HG03521 (cell line): ENCODE data around the gene NUCKS1.
"Not testable (repeated sequence)": the region's sequence is repeated elsewhere in the genome, so short reads cannot be mapped to it uniquely, and the experiment has no call there.

ENCODE experiments used
- ATAC-seq: cut with Tn5 transposase; IDR thresholded peaks from one replicate; pipeline ENCODE4 v1.9.1; 2021; ENCODE audit warnings: mild to moderate bottlenecking, moderate library complexity; ENCODE audit not compliant: unreplicated experiment

The NUCKS1 gene

DNA sequence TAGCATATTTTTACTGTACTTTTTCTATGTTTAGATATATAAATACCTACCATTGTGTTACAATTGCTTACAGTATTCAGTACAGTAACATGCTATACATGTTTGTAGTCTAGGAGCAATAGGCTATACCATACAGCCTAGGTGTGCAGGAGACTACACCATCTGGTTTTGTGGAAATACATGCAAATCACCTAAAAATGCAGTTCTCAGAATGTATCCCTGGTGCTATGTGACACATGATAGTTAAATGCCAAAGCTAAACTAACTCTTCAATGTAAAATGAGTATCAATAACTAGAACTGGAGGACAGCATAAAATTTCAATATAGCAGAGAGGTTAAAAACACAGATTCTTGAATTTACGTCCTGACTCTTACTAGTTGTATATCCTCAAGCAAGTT lies 14.8 kb downstream of the NUCKS1 start:
- no peak for ATAC-seq

DNA sequence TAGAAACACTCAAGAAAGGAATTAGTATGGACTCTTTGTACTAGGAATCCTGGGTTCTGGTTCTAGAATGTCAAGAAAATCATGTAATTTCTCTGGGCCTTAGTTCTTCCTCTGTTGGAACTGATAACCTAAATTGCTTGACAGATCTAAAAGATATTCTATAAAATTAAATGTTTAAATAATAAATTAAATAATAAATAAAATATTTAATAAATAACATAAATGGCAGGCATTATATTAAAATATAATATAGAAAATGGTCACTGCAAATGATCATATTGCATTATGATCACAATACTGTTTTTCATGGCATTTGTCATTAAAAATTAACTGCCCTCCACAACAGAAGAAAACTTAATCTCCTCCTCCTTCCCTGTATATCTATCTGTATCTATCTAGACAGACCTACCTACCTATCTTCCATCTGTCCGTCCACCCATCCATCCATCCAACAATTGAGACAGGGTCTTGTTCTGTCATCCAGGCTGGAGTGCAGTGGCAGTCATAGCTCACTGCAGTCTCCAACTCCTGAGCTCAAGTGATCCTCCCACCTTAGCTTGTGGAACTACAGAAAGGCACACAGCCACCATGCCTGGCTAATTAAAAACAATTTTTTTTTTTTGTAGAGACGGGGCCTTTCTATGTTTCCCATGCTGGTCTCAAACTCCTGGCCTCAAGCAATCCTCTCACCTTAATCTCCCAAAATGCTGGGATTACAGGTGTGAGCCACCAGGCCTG lies 16.4 kb downstream of the NUCKS1 start:
- ATAC-seq, result no peak

DNA sequence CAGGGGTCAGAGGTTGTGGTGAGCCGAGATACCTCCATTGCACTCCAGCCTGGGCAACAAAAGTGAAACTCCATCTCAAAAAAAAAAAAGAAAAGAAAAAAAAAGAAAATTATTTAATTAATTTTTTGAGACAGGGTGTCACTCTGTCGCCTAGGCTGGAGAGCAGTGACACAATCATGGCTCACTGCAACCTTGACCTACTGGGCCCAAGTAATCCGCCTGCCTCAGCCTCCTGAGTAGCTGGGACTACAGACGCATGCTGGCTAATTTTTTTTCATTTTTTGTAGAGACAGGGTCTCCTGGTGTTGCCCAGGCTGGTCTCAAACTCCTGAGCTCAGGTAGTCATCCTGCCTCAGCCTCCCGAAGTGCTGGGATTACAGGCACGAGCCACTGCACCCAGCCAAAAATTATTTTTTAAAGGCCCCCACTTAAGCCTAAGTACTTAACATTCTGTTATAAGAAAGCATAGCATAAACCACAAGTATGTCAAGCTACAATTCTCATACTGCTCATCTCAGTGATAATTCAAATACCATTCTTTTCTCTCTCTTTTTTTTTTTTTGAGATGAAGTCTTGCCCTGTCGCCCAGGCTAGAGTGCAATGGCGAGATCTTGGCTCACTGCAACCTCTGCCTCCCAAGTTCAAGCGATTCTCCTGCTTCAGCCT lies 19.9 kb downstream of the NUCKS1 start:
- ATAC-seq, result no peak

DNA sequence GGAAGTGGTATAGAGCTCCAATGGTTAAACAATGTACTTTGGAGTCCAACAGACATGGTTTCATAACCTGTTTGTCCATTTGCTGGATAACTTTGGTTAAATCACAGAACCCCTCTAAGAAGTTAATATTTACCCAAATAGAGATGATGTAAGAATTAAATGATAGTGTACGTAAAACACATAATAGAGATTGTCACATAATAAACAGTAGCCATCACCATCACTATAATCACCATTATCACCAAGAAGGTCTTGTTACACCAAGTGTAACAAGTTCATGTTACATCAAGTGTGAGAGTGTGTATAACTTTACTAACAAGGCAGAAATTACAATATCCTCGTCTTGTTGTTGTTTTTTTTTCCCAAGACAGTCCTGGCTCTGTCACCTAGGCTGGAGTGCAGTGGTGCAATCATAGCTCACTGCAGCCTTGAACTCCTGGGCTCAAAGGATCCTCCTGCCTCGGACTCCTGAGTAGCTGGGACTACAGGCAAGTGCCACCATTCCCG lies 23.3 kb downstream of the NUCKS1 start:
- no peak for ATAC-seq

DNA sequence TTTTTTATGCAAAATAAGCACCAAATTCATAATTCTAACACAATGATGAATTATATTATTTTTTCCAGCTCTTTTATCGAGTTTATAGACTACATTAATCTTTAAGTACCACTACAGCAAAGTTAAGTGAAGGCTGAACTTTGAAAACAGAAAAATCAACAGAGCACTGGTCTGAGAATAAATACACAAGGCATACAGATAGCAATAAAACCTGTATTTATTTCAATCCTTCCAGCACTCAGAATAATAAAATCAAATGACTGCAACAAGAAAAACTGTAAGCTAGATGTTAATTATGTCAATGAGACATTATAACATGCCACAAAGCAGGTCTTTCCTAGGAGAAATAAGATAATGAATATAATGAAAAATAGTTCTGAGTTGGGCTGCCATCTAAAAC lies 24.5 kb downstream of the NUCKS1 start:
- ATAC-seq, result no peak

DNA sequence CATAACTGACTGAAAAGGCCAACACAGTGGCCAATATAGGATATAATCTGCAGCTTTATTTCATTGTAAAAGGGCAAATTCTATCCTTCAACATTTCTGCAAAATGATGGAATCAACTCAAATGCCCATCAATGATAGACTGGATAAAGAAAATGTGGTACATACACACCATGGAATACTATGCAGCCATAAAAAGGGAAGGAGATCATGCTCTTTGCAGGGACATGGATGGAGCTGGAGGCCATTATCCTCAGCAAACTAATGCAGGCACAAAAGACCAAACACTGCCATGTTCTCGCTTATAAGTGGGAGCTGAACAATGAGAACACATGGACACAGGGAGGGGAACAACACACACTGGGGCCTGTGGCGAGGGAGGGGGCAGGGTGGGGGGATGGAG lies 29.2 kb downstream of the NUCKS1 start:
- not testable (repeated sequence) for ATAC-seq

DNA sequence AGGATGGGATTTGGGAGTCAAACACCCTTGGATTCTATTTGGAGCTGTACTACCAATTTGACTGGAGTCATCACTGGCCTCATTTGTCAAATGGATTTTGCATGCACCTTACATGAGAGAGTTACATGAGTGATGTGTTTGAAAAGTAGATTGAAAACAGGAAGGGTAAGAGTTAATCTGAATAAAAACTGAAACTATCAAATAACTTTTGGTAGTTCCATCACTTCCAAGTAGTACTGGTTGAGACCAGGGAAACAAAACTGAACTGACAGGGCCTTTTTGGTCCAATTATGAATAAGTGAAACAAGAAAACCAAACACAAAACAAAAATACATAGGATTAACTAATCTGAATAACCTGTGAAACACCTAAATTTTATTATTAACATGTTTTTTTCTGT lies 30.2 kb downstream of the NUCKS1 start:
- no peak for ATAC-seq

DNA sequence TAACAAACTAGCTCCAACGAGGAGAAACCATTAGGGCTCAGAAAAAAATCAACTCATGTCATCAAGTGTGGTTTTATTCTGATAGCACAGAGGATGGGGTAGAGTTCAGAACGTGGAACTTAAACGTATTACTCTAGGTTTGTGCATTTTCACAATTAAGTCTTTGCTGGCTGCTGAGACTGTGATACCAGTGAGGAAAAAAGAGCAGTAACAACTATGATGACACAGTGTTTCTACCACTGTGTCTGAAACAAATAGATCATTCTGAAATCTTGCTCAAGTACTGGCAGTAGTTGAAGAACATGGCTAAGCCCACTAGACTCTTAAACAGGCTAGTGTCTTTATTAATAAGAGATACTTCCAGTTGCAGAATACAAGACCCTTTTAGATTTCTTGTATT lies 31.0 kb downstream of the NUCKS1 start:
- ATAC-seq, result no peak

DNA sequence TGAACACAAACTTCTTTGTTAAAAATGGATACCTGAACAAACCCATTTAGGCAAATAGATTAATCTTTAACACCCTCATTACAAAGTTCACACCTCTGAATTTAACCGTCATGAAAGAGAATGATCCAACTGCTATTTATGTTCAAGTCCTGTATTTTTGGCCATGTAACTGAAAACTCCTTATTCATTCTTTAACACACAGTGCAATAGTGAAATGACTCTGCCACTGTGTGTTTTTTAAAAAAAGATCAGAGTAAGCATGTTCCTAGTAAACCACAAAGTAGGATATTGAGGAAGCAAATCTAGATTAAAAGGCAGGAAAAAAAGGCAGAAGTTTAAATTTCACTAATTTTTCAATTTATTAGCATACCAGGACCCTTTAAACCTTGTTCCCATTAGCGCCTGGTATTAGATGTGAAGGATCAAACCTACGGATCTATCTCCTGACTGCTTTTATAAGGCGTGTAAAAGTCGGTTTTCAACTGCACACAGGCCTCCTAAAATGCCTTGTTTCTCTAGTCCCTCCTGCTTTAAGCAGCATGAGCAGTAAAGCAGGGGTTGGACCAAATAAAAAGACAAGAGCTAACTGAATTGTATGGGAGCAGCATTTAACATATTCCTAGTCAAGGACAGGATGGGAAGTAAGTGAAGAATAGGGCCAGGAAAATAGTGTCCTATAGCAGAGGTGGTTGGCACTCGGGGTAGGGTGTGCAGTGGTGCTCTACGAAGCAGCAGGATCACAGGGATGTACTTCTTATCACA lies 33.4 kb downstream of the NUCKS1 start:
- no peak for ATAC-seq

DNA sequence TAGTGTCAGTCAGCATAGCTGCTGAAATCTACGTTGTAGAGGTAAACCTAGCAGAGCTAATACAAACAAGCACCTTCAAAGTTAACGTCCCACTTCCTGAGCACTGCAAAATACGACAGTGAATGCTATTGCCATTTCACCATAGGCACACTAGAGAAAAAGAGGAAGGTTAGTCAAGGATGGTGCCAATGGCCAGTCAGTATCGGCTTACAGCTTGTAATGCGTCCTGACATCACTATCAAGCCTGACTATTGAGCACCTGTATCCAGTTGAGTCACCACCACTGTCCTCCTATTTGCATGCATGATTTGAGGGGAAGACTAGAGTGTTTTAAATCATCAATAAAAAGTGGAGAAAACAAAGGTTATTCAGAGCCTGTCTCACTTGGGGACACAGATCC lies 34.4 kb downstream of the NUCKS1 start:
- no peak for ATAC-seq

DNA sequence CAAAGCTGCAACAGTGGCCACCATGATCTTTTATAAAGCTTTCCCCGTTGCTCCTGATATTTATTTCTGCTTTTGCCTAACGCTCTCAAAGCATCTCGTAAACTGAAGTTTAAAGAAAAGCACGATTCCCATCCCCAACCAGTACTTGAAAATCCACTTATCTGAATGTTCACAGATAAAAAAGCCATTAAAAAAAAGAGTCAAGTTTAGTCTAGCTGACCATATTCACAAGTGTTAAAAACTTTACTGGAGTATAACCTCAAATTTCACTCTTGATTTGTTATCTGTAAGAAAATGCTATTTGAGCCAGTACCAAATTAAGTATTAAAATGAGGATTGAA lies 35.1 kb downstream of the NUCKS1 start:
- ATAC-seq, result no peak

DNA sequence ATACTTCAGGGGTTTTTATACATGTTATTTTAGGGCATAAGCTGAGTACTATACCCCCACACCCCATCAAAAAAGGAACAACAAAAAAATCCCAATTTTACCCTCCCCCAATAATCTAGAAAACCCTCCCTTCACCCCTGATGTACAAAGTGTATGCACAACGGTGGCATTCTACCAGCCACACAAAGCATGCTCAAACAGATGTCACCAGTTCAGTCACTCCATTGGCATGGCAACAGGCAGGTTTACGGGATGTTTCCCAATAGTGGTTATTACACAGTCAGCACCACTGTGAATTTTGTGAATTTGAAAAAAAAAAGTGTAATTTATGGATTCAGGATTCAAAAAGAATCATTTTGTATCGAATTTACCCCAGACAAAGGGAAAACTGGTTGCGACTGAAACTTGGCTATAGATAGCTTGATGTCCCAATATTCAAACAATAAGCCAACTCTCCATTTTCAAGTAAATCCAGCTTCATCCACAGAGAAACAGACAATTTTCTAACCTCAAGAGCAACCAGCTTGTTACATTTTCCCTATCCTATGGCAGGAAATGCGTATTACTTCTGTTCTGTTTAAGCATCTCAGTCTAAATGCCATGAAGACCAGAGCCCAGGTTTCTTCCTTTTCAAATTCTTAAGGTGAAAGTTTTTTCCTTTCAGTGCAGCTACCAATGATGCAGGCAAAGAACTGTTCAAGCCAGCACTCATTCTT lies 35.6 kb downstream of the NUCKS1 start:
- ATAC-seq, result no peak

DNA sequence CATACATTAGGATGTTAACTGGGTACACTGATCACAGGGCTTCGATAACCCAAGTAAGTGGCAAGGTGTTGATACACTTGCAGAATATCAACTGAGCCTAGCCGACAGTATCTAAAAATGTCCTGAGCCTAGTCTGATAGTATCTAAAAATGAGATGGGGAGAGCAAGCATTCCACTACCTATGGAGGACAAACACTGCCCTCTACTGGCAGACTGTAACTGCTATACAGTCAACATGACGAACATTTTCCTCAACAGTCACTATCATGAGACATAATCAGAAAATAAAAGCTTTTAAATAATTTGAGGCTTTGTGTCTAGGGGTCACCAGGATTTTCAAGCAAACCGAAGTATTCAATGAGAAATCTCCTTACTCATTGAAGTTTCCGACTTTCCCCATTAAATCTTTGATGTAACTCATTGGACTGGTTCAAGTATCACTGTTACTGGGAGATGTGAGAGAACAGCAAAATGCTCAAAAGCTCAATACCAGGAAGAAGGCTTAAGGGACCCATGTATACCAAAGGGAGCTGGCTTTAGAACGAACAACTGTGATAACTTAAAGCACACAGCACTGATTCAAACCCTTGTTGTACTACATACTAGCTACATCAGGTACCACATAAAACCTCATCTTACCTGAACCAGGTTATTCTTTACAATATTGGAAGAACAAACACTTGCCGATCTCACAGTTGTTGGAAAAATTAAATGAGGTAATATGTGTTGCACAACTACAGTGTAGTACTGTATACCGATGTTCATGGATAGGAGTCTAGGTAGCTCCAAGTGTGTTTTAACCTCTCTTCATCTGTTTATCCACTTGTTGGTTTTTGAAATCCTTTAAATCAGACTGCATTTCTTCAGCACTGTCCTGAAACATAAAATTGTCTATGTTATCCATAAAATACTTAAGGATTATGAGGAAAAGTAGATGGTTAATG lies 38.6 kb downstream of the NUCKS1 start:
- ATAC-seq, result no peak

DNA sequence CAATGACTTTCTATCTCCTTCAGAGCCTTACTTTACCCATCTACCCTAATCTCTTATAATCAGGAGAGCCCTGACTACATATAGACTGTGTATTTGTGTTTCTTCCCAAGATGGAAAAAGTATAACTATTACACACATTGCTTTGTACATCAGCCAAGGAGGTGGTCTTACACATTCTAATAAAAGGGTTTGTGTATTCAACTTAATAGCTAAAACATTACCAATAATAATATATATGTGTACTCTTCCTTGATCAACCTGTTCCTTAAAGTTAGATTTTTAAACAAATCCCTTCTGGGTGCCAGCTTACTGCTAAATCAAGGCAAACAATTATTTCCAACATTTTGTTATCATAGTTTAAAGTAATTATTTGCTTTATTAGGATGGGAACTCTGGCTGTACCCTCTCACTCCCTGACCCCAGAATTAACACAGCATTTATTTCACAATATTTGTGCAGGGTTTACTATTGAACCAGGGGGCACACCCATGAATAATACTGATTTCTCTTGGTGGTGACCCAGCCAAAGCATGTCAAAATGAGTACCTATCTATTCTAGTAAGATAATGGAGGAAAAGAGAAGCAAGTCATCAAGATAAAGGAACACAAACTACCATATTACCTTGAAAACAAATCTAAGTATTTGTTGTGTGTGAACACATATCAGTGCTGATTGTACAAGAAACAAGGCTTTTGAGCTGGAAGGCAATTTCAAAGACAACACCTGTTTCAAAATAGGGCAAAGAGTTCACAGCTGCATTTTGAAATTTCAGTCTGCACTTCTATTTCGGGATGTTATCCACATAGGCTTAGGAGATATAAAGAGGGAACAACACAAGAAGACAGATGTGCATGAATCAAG lies 39.5 kb downstream of the NUCKS1 start:
- ATAC-seq, result no peak

DNA sequence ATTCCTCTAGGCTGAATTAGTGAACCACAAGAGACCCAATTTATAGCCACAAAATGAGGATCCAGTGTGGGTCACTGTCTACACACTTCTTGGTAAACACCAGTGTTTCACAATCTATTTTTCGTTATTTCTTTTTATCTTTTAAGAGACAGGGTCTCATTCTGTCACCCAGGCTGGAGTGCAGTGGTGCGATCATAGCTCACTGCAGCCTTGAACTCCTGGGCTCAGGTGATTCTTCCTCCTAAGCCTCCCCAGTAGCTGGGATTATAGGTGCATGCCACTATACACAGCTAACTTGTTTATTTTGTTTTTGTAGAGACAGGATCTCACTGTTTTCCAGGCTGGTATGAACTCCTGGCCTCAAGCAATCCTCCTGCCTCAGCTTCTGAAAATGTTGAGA lies 40.3 kb downstream of the NUCKS1 start:
- ATAC-seq, result no peak

DNA sequence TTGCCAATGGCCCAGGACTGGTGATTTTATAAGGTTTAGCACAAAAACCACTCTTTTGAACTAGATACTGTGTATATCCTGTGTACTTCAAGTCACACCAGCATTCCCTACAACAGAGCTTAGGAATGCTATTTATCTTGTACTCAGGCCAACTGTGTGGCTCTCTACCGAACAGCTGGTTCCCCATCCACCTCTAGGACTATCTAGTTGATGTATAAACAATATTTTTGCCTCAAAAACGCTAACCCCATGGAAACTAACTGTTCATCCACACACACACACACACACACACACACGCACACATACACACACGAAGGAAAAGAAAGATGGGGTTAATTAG lies 41.0 kb downstream of the NUCKS1 start:
- ATAC-seq, result no peak

DNA sequence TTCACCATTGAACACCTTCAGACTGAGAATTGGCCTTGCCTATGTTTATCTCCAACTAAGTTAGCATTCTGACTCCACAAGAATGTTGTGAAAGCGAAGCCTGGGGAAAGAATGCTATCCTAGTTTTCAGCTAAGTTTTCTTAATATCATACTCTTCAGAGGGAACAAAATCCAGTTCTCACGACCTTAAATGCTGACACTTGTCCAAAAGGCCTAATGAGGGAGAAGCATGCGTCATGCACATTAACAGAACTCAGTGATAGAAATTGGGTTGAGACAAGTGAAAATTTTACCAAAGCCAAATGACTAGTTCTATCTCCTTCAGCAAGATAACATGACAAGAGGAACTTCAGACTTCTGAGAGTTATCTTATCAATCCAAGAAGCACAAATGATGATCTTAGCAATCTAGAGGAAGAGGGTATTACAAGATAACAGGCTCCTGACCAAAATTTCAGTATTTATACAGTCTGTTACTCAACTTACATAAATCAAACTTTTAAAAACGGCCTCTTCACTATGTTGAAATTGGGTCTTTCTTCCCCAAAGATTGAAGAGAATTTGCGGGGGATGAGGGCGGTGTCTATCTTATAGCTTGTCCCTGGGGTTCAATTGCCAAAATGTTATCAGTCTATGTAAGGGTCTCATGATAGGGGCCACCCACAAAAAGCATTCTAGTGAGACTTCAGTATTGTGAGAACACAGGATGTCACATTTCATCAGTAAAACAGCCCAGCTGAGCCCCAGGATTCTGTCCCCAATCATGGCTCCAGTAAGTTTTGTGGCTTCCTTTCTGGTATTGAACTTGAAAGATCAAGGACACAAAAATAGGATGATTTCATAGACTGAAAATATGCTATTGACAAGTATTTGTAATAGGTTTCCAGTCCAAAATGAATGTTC lies 43.1 kb downstream of the NUCKS1 start:
- no peak for ATAC-seq

DNA sequence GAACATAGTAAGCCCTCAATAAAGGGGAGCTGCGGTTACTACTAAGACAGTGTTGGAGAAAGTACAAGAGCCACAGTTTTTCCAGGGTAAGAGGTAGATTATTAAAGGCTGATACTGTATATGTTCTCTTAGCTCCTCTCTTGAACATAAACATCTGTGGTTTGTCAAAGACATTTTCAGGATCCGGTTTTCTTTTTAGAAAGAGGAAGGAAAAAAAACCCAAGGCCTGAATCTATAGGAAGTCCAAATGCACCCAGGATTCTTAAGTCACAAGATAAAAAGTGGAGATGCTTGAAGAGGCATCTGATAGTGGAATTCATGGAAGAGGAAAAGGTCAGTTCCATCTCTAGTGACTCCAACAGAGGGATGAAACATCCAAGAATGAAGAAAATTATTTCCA lies 45.1 kb downstream of the NUCKS1 start:
- no peak for ATAC-seq
